Vagina (tissue), 2 donors: ENCODE measurements around the gene ADPRS.

ENCODE experiments used
- POLR2A ChIP-seq, 2 donors: fragments of 450-650 bp; IDR thresholded peaks; one replicate each; pipeline ENCODE4 v1.6.1; 2017; ENCODE audit warnings: antibody characterized with exemption in 2 of 2, mild to moderate bottlenecking in 2 of 2, moderate library complexity in 2 of 2
- TF ChIP-seq, protein P1 (sequence below), 3 experiments: fragments of 450-650 bp in 2 of 3; fragments of 200-600 bp in 1 of 3; sonication (generic) in 1 of 3; IDR thresholded peaks; one replicate each; pipeline ENCODE4 v1.5.1; 2017 to 2019; ENCODE audit warnings: antibody characterized with exemption in 3 of 3, mild to moderate bottlenecking in 2 of 3, moderate library complexity in 2 of 3

GRCh38 chr1:36085126-36085525, 3.6 kb upstream of the ADPRS start:
- TF ChIP-seq, protein P1, sequence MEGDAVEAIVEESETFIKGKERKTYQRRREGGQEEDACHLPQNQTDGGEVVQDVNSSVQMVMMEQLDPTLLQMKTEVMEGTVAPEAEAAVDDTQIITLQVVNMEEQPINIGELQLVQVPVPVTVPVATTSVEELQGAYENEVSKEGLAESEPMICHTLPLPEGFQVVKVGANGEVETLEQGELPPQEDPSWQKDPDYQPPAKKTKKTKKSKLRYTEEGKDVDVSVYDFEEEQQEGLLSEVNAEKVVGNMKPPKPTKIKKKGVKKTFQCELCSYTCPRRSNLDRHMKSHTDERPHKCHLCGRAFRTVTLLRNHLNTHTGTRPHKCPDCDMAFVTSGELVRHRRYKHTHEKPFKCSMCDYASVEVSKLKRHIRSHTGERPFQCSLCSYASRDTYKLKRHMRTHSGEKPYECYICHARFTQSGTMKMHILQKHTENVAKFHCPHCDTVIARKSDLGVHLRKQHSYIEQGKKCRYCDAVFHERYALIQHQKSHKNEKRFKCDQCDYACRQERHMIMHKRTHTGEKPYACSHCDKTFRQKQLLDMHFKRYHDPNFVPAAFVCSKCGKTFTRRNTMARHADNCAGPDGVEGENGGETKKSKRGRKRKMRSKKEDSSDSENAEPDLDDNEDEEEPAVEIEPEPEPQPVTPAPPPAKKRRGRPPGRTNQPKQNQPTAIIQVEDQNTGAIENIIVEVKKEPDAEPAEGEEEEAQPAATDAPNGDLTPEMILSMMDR (IDR thresholded peaks at IDR 0.05): no peak
- TF ChIP-seq POLR2A (IDR thresholded peaks at IDR 0.05): no peak
